Measurements from ENCODE around the gene POLE.
"Not testable (repeated sequence)": the region's sequence is repeated elsewhere in the genome, so short reads cannot be mapped to it uniquely, and the experiment has no call there.

The POLE gene

DNA sequence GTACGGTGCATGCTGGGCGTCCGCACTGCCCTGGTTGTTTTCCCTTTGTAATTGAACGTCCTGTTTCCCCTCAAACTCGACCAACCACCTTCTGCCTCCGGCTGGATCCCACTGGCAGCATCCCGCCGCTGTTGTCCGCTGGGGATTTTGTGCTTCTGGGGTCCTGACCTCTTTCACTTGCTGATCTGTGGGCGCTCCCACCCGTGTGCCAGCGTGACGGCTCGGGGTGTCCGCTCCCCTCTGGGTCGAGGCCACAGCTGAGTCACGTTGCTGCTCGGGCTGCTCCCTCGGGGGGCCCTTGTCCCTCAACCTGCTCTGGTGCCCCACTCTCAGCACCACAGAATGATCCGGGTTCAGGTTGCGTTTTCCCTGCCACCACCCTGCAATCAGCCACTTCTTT, 31.5 kb upstream of the POLE start:
- DNase-seq: no peak

DNA sequence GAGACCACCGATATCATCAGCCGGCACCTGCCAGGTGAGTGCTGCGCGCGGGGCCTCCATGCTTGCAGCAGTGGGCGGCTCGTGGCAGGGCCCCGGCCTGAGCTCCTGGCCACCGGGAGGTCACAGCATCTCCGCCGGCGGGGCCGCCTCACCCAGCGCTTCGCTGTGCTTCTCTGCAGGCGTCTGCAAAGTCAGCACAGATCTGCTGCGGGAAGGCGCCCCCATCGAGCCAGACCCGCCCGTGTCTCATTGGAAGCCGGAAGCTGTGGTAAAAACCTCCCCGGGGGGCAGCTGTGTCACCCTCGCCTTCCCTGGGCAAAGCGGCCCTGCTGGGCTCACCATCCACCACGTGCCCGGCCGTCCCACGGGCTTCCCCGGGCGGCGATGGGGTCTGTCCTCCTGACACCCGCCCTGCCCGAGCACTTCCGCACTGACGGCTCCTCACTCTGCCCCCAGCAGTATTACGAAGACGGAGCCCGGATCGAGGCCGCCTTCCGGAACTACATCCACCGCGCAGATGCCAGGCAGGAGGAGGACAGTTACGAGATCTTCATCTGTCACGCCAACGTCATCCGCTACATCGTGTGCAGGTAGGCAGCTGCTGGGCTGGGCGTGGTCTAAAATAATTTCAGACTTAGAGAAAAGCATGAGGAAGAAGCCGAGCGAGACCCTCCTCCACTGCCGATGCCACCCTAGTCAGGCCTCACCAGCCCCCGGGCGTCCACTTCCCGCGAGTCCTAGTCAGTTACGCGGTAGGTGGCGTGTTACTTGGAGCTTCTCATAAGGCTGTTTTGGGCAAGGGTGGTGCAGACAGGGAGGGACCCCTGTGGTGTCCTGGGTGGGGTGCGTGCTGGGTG, 30.6 kb upstream of the POLE start:
- DNase-seq: no peak

DNA sequence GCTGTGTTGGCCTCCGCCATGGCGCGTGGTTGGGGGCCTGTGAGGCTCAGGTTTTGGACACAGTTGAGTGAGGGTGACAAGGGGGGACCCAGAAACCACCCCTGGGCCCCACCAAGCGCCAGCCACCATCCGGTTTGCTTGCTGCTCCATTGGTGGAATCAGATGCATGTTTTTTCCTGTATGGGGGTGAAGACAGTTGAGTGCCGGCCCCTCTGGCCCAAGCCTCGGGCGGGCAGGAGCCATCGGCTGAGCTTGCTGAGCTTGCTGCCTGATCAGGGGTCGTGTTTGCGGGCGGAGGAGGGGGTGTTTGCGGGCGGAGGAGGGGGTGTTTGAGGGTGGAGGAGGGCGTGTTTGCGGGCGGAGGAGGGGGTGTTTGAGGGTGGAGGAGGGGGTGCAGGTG, 29.9 kb upstream of the POLE start:
- no peak for DNase-seq

DNA sequence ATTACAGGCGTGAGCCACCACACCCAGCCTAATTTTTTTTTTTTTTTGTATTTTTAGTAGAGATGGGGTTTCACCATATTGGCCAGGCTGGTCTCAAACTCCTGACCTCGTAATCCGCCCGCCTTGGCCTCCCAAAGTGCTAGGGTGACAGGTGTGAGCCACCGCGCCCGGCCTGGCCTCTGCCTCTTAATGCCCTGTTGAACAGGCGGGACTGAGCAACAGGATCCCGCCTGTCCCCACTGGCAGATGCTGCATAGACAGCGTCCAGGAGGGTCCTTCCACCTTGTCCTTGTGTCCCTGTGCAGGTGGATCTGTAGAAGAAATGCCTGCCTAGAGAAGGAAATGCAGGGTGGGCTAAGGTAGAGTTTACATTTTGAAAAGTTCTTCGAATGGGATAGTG, 29.2 kb upstream of the POLE start:
- no peak for DNase-seq

DNA sequence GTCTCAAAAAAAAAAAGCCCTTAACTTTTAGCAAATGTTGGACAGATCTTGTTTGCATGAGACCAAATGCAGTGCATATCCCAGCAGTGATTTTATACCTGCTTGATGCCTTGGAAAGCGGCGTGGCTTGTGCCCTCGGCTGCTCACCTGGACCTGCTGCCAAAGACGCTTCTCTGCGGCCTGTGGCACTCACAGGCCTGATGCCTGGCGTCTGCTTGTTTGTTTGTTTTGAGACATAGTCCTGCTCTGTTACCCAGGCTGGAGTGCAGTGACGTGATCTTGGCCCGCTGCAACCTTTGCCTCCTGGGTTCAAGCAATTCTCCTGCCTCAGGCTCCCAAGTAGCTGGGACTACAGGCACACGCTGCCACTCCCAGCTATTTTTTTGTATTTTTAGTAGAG, 28.7 kb upstream of the POLE start:
- no peak for DNase-seq

DNA sequence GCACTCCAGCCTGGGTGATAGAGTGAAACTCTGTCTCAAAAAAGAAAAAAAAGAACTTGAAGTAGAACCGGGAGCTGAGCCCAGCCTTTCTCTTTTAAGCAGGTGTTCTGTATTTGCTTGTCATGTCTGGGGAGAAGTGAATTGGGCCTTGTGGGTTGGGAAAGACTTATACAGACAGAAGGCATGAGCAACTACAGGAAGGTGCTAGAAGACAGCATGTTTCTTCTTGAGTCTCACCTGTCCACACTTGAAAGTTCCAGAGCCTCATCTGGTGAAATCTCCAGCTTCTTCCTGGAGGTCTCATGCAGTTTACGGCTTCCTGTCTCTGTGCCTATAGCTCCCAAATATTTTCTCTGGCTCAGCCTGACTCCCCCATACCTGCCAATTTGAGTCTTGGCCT, 26.0 kb upstream of the POLE start:
- DNase-seq: no peak

DNA sequence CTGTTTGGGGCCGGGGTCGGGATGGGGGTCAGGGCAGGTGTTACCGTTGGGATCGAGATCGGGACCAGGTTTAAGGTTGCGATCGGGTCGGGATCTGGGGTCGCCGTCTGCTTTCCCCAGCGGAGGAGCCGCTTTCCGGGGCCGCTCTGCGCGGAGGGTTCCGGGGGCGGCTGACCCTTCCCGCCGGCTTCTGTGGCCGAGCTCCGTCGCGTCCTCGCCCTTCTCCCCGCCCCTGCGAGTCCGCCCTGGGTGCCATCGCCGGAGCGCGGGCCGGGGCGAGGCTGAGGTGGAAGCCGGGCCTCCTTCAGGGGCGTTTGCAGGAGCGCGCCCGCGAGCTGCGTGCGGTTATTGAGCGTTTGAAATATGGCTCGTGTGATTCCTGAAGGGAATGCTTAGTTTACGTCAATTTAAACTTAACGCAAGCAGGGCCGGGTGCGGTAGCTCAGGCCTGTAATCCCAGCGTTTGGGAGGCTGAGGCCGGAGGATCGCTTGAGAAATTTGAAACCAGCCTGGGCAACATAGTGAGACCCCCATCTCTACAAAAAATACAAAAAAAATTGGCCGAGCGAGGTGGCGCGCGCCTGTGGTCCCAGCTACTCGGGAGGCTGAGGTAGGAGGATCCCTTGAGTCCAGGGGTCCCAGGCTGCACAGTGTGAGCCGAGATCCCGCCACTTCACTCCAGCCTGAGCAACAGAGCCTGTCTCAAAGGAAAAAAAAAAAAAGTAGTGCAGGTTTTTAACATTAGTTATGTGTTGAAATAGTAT, 24.1 kb upstream of the POLE start:
- peak in 1 of 2 experiments; percentile 7 for DNase-seq

DNA sequence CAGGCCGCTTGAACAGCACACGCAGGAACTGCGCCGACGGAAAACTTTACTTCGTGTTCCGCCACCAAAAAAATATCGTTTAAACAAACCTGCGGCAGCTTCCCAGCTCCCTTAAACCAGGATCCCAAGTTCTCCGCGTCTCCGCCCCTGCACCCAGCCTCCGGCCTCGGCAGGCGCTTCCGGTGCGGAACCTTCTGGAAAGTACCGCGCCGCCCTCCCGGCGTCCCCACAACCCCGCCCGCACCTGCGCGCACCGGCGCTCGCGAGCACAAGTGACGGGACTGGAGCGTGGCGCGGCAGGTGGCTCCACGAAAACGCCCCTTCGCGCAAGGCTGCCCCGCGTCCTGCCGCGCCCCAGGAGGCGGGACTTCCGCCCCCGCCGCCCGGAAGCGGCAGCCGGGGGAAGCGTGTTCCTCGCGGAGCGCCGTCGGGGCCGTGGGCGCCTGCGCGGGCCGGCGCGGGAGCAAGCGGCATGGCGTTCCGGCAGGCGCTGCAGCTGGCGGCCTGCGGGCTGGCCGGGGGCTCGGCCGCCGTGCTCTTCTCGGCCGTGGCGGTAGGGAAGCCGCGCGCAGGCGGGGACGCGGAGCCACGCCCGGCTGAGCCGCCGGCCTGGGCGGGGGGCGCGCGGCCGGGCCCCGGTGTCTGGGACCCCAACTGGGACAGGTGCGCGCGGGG, 23.4 kb upstream of the POLE start, which contains the start of gene PGAM5:
TSS of gene PGAM5 (plus strand) at position 438 of the 675 bp plus-strand sequence. CDS start at position 473, 35 bp downstream.
- peak; percentile 87 to 91 for DNase-seq

DNA sequence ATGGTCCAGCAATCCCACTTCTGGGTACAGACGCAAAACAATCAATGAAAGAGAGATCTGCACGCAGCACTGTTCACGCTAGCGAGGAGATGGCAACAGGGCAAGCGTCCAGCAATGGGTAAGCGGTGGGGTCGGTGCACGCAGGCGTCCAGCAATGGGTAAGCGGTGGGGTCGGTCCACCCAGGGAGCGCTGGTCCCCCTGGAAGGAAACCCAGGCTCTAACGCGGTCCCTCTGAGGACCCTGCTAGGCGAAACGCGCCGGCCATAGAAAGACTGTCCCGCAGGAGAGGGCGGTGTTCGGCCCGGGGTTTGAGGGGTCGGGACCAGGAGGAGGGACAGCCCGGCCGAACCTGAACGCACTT, 22.9 kb upstream of the POLE start:
- no peak for DNase-seq

DNA sequence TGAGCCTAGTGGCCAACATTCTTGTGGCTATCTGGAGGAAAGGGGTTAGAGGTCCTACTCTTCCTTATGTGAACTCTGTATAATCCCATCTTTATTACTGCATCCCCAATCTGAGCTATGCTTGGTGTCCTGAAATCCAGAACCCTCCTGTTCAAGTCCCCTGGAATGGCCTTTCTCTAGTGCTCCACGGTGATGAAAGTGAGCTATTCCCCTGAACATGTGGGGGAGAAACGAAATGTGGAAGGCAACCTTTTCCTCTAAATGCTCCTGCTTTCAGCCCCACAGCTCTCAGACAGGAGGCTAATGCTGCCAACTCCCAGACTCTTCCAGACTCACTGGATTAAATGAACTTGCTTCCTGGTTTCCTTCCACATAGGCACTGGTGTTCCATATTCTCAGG, 21.0 kb upstream of the POLE start:
- DNase-seq: no peak

DNA sequence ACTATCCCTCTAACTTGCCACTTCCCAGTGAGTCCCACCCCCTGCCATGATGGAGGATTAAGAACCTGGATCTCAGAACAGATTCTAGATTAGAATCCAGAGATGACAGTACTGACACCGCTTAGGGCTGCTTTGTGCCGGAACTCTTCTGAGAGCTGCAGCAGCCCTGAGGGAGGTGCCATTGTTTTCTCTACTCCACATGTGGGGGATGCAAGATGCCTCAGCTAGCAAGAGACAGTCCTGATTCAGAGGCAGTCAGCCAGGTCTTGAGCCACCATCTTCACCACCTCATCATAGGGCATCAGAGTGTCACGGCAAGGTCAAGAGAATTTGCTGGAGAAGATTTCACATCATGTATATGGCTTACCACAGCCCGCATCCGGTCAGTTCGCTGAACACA, 20.1 kb upstream of the POLE start:
- no peak for DNase-seq

DNA sequence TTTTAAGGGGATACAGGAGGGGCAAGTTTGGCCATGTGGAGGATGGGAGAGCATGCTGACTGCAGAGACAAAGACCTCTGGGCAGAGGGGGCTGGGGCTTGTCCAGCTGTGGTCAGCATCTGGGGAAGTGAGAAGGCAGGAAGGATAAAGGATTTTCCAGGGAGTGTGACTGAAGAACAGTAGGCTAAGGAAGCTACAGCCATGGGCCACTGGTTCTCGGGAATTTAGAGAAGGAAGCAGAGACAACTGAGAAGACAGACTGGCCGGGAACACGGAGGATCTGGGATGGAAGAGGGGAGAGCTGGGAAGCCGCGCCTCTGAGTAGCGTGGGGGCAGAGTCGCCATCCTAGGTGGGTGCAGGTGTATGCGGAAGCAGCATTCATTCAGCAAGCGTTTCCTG, 16.5 kb upstream of the POLE start:
- DNase-seq: no peak

DNA sequence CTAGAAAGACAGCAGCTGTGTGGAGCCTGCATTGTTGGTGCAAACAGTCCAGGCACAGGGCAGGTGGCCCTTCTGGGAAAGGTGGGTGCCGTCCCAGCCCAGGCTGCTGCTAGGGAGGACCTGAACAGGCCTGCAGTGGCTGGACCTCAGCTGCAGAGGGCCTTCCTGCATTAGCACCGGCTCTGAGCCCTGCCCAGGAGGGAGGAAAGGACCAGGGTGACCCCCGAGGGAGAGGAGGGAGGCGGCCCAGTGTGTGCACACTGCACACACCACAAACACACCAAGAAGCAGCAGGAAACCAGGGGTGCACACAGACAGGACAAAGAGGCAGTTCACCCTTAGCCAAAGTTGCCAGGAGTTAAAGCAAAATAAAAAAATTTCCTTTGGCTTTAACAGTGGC, 15.5 kb upstream of the POLE start:
- no peak for DNase-seq

DNA sequence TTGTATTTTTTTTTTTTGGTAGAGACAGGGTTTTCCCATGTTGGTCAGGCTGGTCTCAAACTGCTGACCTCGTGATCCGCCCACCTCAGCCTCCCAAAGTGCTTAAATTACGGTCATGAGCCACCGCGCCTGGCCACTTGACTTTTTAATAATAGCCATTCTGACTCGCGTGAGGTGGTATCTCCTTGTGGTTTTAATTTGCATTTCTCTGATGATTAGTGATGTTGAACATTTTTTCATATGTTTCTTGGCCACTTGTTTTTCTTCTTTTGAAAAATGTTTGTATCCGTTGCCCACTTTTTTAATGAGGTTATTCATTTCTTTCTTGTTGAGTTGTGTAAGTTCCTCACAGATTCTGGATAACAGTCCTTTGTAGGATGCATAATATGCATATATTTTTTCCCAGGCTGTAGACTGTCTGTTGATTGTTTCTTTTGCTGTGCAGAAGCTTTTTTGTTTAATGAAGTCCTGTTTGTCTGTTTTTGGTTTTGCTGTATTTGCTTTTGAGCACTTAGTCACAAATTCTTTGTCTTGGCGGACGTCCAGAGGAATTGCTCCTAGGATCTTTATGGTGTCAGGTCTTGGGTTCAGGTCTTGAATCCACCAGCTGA, 13.2 kb upstream of the POLE start:
- no peak for DNase-seq

DNA sequence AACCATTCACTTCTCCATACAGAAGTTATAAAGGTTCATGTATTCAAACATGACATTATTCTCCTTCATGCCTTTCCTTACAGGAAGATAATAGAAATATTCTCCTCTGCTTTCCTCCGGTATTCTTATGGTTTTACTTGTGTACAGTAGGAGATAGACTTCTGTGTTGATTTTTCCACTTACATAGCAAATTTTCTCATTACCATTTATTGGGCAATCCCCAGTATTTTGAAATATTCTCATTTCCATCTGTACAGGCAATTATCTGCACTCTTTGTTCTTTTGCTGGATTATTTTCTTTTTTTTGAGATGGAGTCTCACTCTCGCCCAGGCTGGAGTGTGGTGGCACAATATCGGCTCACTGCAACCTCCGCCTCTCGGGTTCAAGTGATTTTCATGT, 11.2 kb upstream of the POLE start:
- DNase-seq: no peak

DNA sequence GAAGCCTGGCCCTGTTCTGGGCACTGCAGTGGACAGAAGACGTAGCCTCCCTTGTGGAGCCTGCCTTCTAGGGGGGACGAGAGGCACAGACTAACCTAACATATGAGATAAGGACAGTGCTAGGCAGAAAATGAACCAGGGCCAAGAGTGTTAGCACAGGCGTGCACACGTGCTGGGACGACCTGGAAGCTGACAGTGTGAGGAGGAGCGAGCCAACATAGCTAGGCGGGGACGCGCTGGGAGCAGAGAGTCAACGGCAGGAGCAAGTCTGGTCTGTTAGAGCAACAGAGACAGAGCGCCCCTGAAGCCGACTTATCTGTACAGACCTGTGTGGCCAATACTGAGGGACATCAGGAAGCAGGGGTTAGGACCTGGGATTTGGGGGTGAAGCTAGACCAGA, 8.3 kb upstream of the POLE start:
- DNase-seq: no peak

DNA sequence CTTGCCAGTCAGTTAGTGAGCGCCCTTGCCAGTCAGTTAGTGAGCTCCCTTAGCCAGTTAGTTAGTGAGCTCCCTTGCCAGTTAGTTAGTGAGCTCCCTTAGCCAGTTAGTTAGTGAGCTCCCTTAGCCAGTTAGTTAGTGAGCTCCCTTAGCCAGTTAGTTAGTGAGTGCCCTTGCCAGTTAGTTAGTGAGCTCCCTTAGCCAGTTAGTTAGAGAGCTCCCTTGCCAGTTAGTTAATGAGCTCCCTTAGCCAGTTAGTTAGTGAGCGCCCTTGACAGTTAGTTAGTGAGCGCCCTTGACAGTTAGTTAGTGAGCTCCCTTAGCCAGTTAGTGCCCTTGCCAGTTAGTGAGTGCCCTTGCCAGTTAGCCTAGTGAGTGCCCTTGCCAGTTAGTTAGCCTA, 7.7 kb upstream of the POLE start:
- DNase-seq: not testable (repeated sequence)

DNA sequence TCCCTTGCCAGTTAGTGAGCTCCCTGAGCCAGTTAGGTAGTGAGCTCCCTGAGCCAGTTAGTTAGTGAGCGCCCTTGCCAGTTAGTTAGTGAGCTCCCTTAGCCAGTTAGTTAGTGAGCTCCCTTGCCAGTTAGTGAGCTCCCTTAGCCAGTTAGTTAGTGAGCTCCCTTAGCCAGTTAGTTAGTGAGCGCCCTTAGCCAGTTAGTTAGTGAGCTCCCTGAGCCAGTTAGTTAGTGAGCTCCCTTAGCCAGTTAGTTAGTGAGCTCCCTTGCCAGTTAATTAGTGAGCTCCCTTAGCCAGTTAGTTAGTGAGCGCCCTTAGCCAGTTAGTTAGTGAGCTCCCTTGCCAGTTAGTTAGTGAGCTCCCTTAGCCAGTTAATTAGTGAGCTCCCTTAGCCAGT, 4.9 kb upstream of the POLE start:
- not testable (repeated sequence) for DNase-seq

DNA sequence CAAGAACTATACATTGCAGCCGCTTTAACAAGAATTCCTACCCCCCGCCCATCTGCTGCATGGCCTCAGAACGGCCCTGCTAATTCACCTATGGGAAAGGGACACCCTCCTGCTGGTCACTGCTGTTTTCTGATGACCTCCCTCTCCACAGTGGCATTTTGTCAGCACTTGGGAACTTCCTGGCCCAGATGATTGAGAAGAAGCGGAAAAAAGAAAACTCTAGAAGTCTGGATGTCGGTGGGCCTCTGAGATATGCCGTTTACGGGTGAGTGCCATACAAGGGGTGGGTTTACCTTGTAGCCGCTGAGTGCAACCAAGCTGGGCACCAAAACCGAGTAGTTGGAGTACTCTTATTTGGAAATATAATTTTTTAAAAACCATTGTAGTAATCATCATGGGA, 3.0 kb upstream of the POLE start:
- DNase-seq: no peak

DNA sequence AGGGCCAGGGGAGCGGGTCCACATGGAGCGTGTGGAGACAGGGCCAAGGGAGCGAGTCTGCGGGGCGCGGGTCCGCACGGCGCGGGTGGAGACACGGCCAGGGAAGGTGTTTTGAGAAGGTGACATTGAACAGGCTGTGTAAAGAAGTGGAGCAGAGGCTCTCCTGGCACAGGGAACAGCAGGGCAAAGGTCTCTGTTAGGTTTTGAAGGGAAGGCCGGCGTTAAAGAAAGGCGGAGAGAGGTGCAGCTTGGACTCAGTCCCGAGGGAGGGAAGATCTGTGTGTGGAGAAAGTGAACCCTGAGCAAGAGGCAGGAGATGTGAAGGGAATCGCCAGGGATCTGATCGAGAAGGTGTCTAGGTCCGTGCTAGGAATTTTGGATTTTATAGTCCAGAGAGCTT, 2.1 kb upstream of the POLE start:
- no peak for DNase-seq

DNA sequence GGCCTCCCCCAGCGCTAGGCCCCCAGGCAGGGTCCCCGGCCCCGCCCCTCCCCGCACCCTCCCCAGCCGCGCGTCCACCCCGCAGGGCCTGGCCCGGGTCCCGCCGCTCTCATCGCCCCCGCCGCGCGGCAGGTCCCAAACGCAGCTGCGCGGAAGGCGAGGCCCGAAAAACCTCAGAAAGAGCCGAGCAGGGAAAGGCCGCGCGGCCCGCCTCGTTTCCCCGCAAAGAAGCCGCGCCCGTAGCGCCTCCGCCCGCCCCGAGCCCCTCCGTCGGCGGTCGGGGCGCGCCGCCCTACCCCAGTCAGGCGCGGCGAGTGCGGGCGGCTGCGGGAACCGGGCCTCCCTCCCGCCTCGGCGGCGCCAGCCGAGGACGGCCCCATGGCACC, 324 bp downstream of the POLE start:
- no peak for DNase-seq

DNA sequence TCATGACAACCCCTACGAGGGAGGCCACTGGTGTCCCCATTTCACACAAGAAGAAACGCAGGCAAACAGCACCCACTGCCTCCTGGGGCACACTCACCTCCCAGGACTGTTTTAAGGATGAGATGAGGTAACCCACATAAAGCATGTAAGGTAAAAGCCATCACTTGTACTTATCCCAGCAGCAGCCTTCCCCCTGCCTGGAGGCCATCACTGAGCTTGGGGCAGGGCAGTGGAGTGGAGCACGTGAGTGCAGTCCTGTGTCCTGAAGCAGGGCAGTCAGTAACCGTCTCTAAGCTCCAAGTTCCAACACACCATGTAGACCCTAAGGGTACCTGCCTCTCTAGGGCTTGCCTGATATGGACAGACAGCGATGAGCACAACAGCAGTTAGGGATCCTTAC, 1.7 kb downstream of the POLE start:
- DNase-seq: no peak

DNA sequence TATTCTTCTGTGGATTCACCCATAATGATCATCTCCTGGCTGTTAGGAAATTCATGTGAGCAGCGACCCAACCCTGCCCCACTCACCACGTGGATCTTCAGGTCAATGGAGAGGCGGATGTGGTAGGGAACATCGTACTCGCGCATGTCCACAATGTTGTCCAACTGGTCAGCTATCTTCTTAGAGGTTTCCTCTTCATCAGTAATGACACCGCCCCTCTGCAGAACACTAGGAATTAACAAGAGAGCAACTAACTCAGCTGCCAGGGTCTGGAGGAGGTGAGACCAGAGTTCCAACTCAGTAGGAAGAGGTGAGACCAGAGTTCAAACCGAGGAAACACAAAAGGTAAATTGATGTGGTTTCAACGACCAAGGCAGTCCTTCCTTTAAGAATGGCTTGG, 9.7 kb downstream of the POLE start:
- no peak for DNase-seq

All from activated CD4-positive, alpha-beta T cell treated with anti-CD3 and anti-CD28 coated beads, Interleukin-2, amount 50 U/mL, for 4 hours (primary cell).